Transverse colon (tissue), 4 donors: Measurements from ENCODE around the gene HIVEP3.

ENCODE experiments used
- EP300 ChIP-seq: sonication (generic); formaldehyde crosslinking; IDR thresholded peaks from one replicate; pipeline ENCODE4 v1.6.1; 2017; ENCODE audit warnings: antibody characterized with exemption, low read depth
- POLR2A ChIP-seq: fragments of 450-650 bp; IDR thresholded peaks from one replicate; pipeline ENCODE4 v1.6.1; 2016; ENCODE audit warnings: antibody characterized with exemption, mild to moderate bottlenecking, moderate library complexity
- POLR2AphosphoS5 ChIP-seq, 3 donors: sonication (generic); formaldehyde crosslinking; IDR thresholded peaks; one replicate each; pipeline ENCODE4 v1.6.1; 2016; ENCODE audit warnings: antibody characterized with exemption in 3 of 3
- TF ChIP-seq, protein P1 (sequence below), 5 experiments: fragments of 200-600 bp in 3 of 5; fragments of 450-650 bp in 2 of 5; sonication (generic) in 3 of 5; IDR thresholded peaks; 1 replicate in 2 of 5; 2 replicates in 3 of 5; pipeline ENCODE4 v1.5.1; 2016 to 2017; ENCODE audit warnings: antibody characterized with exemption in 5 of 5, inconsistent platforms in 3 of 5, mild to moderate bottlenecking in 2 of 5, moderate library complexity in 1 of 5

DNA sequence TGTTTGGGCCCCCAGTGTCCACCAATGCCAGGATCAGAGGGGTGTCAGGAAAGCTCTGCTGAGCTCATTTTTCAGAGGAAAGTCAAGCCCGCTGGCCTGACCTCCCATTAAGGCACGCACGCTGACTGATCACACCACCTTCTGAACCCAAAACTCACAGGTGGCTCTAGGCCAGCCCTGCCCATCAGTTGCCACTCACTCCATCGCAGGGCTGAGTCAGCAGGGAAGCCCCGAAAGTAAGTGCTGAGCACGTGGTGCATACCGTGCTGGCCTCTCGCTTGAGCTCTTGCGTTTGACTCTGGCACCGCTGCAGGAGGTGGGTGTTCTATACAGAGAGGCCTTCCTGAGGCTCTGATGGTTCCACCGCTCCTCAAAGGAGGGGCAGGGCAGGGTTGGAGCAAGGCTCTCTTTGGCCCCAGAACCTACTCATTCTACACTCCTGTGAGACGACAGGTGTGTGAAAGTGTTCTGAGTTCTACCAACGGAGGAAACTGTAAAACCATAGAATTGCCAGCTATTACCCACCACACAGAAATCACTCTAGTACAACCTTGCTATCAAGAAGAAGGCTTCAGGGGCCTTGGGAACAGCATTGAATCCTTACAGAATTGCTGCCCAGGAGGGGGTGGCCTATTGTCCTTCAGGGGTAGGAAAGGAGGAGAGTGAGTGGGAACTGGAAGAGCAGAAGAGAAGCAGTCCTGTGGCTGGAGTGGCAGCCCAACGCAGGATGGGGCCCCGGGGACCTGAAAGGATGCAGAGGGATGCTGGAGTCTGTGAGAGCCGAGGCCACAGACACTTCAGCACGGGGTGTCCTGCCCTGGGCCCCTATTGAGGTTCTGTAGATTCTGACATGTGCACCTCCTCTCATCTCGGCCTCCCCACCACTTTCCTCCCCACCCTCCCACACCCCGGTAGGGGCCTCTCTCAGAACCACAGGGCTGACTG is 219.5 kb downstream of the HIVEP3 start:
- TF ChIP-seq, protein P1, sequence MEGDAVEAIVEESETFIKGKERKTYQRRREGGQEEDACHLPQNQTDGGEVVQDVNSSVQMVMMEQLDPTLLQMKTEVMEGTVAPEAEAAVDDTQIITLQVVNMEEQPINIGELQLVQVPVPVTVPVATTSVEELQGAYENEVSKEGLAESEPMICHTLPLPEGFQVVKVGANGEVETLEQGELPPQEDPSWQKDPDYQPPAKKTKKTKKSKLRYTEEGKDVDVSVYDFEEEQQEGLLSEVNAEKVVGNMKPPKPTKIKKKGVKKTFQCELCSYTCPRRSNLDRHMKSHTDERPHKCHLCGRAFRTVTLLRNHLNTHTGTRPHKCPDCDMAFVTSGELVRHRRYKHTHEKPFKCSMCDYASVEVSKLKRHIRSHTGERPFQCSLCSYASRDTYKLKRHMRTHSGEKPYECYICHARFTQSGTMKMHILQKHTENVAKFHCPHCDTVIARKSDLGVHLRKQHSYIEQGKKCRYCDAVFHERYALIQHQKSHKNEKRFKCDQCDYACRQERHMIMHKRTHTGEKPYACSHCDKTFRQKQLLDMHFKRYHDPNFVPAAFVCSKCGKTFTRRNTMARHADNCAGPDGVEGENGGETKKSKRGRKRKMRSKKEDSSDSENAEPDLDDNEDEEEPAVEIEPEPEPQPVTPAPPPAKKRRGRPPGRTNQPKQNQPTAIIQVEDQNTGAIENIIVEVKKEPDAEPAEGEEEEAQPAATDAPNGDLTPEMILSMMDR (IDR thresholded peaks at IDR 0.05), result no peak
- TF ChIP-seq EP300, result no peak
- no peak for TF ChIP-seq POLR2A
- no peak for TF ChIP-seq POLR2AphosphoS5 (IDR thresholded peaks at IDR 0.05)
